HG03159 (cell line): ENCODE measurements around the gene RABGGTA.
A peak's percentile ranks its signal among the peaks of the same experiment; 100 is the strongest.
"Not testable (repeated sequence)": the region's sequence is repeated elsewhere in the genome, so short reads cannot be mapped to it uniquely, and the experiment has no call there.

Source experiments
- ATAC-seq: cut with Tn5 transposase; IDR thresholded peaks from one replicate; pipeline ENCODE4 v1.9.1; 2021; ENCODE audit warnings: mild to moderate bottlenecking, moderate library complexity; ENCODE audit not compliant: unreplicated experiment

The RABGGTA gene

DNA sequence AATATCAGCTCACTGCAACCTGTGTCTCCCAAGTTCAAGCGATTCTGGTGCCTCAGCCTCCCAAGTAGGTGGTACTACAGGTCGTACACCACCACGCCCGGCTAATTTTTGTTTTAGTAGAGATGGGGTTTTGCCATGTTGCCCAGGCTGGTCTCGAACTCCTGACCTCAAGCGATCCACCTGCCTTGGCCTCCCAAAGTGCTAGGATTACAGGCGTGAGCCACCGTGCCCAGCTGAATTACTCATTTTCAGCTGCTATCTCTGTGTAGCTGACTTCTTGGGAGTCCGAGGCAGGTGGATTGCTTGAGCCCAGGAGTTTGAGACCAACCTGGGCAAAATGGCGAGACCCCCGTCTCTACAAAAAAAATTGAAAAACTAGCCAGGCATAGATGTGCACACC lies 26.0 kb downstream of the RABGGTA start:
- ATAC-seq = not testable (repeated sequence)

GRCh38 chr14:24243336-24243836 lies 28.0 kb downstream of the RABGGTA start:
- ATAC-seq = no peak

DNA sequence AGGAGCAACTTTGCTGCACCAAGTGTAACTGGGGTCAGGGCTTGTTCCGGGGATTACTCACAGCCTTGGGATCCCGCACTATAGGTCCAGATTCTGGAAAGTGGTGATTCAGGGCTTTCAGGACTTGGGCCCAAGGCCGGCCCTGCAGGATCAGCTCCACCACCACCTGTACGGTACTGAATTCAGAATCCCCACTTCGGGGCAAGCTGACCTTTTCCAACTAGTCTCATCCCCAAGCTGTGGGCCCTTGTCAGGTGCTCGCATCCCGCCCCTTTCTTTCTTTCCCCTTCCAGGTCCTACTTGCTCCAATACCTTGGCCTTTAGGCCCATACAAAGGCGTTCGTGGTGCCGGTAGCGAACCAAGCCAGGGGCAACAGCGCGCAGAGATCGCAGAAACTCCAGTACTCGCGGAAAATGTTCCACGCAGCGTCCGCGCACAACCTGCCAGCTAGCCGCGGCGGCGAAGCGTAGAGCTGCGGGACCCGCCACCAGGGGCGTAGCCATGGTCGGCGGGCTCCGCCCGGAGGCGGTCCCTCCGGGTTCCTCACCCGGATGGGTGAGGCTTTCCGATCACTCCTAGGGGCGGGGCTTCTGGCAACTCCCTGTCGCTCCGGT lies 29.5 kb downstream of the RABGGTA start:
- ATAC-seq = peak; percentile 73

DNA sequence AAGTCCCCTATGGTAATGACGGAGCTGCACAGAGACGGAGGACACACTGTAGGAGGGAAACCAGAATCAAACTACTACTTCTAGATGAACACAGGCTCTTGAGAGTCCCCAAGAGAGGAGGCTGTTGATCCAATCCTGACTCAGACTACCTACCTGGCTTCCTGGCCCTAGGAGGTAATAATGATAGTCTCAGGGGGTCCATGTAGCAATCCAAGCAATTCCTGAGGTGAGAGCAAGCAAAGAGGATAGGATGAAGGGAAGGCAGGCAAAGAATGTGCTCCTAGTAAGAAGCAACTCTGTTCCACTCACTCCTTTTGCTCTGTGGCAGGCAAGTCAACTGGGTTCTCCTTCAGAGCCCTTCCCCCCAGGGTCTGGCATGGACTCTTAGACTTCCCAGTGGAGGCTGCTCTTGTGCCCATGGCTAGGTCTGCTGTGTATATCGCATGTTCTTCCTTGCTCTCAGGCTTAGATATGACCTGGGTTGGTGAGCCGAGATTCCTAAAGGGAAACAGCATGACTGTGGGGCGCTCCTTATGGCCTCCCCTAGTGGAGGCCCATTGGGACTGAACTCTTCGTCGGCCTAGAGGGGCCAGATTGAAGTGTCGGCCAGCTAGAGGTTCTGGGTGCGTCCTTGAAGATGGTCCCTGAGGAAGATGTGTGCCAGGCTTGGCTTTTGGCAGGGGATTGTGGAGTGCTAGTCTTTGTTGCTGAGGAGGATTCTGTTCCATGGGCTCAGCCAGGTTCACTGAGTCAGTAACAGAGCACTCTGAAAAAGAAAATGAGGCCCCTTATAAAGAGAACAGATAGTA lies 31.1 kb downstream of the RABGGTA start:
- no peak for ATAC-seq

- ATAC-seq = no peak
These were observed 32.8 kb downstream of the RABGGTA start for GRCh38 chr14:24238527-24239037.

DNA sequence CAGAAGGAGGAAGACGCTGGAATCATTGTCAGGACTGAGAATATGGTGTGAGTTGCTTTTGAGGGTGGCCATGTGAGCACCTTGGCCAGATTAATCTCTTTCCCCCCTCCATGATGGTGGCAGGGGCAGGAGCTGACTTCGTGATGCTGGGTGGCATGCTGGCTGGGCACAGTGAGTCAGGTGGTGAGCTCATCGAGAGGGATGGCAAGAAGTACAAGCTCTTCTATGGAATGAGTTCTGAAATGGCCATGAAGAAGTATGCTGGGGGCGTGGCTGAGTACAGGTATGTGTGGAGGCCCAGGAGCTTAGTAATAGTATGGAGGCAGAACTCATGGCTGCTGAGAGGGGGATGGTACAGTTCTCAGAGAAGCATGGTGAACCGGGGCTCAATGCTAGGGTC lies 33.3 kb downstream of the RABGGTA start:
- ATAC-seq = no peak

- ATAC-seq = no peak
These were observed 33.9 kb downstream of the RABGGTA start for GRCh38 chr14:24237463-24237955.

DNA sequence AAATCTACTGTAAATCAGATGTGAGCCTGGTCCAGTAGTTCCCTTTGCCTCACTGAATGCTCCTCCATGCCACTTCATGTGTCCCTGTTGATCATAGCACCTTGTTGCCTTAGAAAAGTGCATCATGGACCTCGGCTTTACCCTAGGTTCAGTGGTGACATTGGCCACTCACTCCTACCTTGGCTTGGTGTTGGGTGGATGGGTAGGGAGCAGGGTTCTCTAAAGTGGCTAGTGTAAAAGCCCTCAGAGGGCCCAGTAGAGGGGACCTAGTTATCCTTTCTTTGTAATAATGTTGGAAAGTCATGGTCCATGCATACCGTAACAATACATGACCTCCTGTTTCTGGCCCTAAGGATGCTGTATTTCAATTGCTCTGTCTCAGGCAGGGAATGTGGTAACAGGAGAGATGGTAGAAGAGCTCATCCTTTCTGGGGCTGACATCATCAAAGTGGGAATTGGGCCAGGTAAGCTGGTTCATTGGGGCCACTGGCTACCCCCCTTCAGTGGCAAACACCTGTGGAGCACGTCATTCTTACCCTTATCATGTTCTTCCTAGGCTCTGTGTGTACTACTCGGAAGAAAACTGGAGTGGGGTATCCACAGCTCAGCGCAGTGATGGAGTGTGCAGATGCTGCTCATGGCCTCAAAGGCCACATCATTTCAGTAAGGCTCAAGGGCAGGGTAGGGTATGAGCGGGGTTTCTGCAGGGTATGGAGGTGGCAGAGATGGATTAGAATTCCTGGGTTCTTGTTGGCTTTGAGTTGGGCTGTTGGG lies 34.5 kb downstream of the RABGGTA start:
- ATAC-seq = no peak

- ATAC-seq = no peak
These were observed 35.4 kb downstream of the RABGGTA start for GRCh38 chr14:24235804-24236688.

GRCh38 chr14:24234095-24235005 lies 37.0 kb downstream of the RABGGTA start:
- ATAC-seq = no peak

GRCh38 chr14:24233538-24233866 lies 37.9 kb downstream of the RABGGTA start:
- no peak for ATAC-seq

DNA sequence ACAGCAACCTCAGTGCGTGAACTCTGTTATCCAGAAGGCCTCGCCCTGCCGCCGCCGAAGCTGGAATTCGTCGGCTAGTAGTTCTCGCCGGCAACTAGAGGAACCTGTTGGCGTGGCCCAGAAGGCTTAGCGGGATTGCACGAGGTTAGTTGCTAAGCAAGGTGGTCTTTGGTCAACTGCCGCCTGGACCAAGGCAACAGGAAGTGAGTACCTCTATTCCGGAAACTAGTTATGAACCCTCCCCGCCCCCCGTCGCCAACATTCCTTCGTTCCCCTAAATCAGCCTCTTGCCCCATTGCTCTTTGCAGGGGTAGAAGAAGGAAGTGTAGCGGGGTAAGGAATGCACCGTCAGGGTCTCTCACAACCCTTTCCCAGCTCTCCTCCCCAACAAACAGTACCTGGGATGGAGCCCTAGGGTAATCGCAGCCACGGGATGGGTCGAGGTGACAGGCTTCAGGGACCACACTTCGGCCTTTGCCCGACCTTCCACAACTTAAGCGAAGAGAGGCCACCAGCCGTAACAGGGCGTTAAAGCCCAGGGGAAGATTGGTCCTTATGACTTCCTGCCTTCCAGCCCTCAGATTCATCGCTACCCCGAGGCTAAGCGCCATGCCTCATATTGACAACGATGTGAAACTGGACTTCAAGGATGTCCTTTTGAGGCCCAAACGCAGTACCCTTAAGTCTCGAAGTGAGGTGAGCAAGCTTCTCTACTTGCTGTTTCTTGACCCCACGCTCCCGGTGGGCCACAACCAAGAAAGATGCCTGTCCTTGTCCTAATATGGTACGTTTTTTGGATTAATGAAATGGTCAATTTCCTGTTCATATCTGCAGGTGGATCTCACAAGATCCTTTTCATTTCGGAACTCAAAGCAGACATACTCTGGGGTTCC lies 38.5 kb downstream of the RABGGTA start, which contains the start of gene GMPR2:
GMPR2 (plus strand) TSS at position 285 of the 893 bp plus-strand sequence; CDS start at position 610, 325 bp downstream.
- peak; percentile 49 for ATAC-seq

DNA sequence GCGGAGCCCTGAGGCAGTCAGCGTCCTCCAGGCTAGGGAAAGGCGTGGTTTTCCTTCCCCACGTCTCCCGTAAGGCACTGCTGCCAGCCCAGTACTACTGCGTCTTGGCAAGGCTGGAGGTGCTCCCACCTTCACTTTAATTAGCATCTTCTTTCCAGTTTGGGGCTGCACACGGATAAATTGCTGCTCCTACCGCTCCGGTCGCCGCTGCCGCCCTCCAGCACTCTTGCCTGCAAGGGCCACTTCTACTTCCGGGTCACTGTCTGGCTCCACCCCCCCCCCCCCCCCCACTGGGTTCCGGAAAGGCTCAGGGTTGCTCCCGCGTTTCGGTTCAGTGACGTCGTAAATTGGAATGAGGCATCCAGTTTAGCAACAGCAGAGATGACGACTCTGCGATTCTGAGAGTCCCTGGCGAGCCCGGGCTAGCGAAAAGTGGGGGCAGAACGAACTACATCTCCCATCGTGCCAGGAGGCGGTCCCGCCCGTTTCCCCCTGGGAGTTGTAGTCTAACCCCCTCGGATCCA lies 39.2 kb downstream of the RABGGTA start, which contains the start of gene NEDD8:
NEDD8 (minus strand) TSS at position 247 of the 524 bp plus-strand sequence; CDS start at position 147, 100 bp downstream.
- ATAC-seq = peak; percentile 65

- peak; percentile 14 for ATAC-seq
These were observed 39.9 kb downstream of the RABGGTA start for GRCh38 chr14:24231263-24232120.

GRCh38 chr14:24228902-24229301 lies 42.5 kb downstream of the RABGGTA start:
- no peak for ATAC-seq

- ATAC-seq = no peak
These were observed 44.9 kb downstream of the RABGGTA start for GRCh38 chr14:24226473-24226872.

- ATAC-seq = no peak
These were observed 46.8 kb downstream of the RABGGTA start for GRCh38 chr14:24224618-24225071.
